ENCODE data around the gene DYNC1H1.

The DYNC1H1 gene

GRCh38 chr14:102037686-102038085 lies 73.3 kb downstream of the DYNC1H1 start:
- no peak for DNase-seq (ENCODE audit: low read depth)

GRCh38 chr14:102039157-102039556 lies 74.8 kb downstream of the DYNC1H1 start:
- no peak for DNase-seq (ENCODE audit: low read depth)

- no peak for DNase-seq (ENCODE audit: low read depth)
Observed at GRCh38 chr14:102040153-102040552, 75.8 kb downstream of the DYNC1H1 start.

GRCh38 chr14:102042699-102043098 lies 78.3 kb downstream of the DYNC1H1 start:
- DNase-seq (ENCODE audit: low read depth) = no peak

- no peak for DNase-seq (ENCODE audit: low read depth)
Observed at GRCh38 chr14:102043251-102044025, 79.1 kb downstream of the DYNC1H1 start.

GRCh38 chr14:102044566-102044965 lies 80.2 kb downstream of the DYNC1H1 start:
- no peak for DNase-seq (ENCODE audit: low read depth)

GRCh38 chr14:102046337-102047278 lies 82.2 kb downstream of the DYNC1H1 start:
- no peak for DNase-seq (ENCODE audit: low read depth)

GRCh38 chr14:102047808-102048540 lies 83.6 kb downstream of the DYNC1H1 start:
- DNase-seq (ENCODE audit: low read depth) = no peak

GRCh38 chr14:102049258-102050025 lies 85.1 kb downstream of the DYNC1H1 start:
- no peak for DNase-seq (ENCODE audit: low read depth)

- no peak for DNase-seq (ENCODE audit: low read depth)
Observed at GRCh38 chr14:102050026-102050405, 85.6 kb downstream of the DYNC1H1 start.

GRCh38 chr14:102050625-102051024 lies 86.3 kb downstream of the DYNC1H1 start:
- no peak for DNase-seq (ENCODE audit: low read depth)

GRCh38 chr14:102052522-102052921 lies 88.1 kb downstream of the DYNC1H1 start:
- DNase-seq (ENCODE audit: low read depth) = no peak

GRCh38 chr14:102055181-102055901 lies 91.0 kb downstream of the DYNC1H1 start:
- DNase-seq (ENCODE audit: low read depth) = no peak

GRCh38 chr14:102056694-102057442 lies 92.5 kb downstream of the DYNC1H1 start:
- no peak for DNase-seq (ENCODE audit: low read depth)

- DNase-seq (ENCODE audit: low read depth) = no peak
Observed at GRCh38 chr14:102057480-102058114, 93.2 kb downstream of the DYNC1H1 start.

GRCh38 chr14:102058146-102058545 lies 93.8 kb downstream of the DYNC1H1 start:
- DNase-seq (ENCODE audit: low read depth) = no peak

- DNase-seq (ENCODE audit: low read depth) = no peak
Observed at GRCh38 chr14:102058961-102059360, 94.6 kb downstream of the DYNC1H1 start.

- DNase-seq (ENCODE audit: low read depth) = peak; percentile 58
Observed at GRCh38 chr14:102063109-102063807, 98.9 kb downstream of the DYNC1H1 start.
